Ramos (cell line): ENCODE measurements around the gene PPP2R5C.

Source experiments
- in situ Hi-C: fragments of 300-500 bp; cut with MboI; formaldehyde crosslinking; loops from one replicate; pipeline ENCODE4 v1.14.3; 2022; ENCODE audit warnings: low sequenced_read_pairs; ENCODE audit not compliant: unreplicated experiment

PPP2R5C gene

DNA sequence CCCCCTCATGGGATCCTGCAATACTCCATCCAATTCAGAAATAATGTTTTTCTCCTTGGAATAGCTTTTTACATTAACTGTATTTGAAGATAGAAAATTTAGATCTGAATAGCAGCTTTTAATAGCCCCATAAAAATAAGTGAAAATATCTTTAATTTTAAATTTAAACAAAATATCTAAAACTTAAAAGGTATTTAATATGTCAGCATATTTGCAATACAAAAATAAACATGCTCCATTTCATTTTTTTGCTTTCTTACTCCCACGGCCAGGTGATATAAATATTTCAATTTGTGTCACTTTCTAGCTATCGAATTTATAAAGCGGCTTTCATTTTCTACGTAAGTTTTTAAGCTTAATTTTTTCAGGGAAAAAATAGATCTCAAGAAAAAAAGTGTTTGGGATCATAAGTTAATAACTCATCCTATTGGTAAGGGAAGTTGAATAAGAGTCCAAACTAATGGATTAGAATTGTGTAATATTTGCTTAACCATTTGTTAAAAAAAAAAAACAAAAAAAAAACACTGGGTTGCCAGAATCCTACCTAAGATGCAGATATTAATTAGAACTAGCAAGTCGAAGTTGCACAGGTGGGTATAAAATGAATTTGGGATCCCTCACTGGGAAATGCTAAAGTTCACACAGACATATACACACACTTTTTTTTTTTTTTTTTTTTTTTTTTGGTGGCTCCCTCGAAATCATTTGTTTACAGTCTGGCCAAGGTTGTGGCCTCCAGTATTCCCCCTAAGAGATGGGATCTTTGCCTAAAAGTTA is 47.6 kb downstream of the PPP2R5C start:
- in situ Hi-C loops = no loop called here

DNA sequence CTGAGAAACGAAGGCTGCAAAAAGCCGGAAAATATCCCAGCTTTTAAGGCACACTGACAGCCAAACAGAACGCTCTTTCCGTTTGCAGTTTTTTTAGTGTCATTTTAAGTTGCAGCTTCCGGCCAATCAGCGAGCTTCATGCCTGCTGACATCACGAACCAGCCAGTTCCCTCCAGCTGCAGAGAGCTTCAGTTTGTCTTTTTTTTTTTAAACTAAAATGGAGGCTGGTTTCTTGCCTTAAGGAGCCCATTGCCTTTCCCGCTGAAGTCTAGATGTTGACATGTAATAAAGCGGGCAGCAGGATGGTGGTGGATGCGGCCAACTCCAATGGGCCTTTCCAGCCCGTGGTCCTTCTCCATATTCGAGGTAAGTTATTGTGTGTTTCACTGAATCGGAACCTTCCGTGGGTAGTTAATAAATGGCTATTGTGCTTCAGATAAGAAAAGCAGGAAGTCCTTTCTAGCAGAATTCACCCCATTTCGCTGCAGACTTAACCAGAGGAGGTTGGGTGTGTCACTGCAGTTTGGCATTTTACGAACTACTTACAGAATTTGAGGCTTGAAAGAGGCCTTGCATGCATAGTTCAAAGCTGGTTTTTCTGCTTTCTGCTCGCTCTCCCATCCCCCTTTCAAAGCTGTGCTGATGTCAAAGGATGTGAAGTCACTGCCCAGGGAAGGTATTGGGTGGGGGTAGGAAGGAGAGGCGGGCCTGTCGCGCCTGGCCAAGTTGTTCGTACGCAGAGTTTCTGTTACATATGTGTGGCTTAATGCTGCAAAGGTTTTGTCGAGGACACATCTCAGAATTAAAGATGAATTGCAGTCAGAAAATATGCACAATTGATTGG is 48.4 kb downstream of the PPP2R5C start:
- in situ Hi-C loops = no loop called here

DNA sequence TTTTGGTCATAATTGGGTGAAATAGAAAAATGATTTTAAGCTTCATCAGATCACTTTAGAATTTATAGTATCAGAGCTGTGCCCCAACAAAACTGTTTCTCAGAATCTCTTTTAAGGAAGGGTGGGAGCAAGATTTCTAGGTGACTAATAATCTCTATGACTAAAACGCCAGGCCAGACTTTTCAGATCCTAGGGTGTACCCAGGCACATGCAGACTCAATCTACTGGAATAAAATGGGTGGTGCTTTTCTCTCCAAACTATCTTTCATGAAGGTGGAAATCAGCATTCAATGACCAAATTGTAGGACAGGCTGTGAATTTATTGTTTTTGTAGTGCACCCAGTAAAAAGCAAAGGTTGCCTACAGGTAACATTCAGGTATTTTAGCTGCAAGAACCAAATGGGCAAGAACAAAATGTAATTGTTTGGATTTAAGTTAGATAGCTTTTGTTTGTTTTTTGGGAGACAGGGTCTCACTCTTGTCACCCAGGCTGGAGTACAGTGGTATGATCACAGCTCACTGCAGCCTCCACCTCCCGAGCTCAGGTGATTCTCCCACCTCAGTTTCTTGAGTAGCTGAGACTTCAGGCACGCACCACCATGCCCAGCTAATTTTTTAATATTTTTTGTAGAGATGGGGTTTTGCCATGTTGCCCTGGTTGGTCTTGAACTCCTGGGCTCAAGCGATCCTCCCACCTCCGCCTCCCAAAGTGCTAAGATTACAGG is 49.5 kb downstream of the PPP2R5C start:
- in situ Hi-C loops = no loop called here

DNA sequence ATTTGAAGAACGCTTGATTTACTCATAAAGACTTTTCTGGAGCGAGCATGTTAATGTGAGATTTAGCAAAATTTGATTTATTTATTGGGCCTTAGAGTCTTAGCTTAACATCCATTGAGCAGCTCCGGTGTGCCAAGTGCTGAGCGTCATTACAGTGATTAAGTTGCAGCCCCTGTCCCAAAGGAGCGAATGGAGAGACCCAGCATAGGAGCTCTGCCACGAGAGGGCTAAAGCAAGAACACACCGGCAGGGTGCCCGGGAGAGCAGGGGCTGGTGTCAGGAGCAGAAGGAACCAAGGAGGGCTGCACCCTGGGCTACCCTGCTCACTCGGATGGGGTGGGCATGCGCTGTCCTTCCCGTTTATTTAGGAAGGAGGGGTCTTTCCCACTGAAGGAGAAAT is 50.6 kb downstream of the PPP2R5C start:
- in situ Hi-C loops = no loop called here

DNA sequence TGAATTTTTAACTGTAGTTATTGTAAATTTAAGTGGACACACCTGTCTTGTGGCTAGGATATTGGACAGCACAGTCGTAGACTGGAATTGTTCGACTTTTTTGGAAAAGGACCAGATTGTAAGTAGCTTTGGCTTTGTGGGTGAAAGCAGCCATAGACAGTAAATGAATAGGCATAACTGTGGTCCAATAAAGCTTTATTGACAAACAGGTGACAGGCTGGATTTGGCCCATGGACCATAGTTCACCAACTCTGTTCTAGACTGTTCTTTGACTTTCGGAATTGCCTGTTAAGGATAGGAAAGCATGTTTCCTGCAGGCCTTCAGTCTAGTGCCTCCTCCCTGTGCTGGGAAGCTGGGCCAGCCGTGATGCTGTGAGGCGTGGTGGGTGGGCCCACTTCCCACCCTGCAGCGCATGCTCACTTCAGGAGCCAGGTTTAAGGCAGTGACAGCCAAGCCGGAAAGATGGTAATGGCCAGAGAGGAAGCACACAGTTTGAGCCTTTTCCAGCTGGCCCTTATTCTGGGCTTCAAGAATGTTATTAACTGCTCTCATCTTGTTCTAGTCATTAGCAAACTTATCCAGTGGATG is 51.8 kb downstream of the PPP2R5C start:
- in situ Hi-C loops = no loop called here

DNA sequence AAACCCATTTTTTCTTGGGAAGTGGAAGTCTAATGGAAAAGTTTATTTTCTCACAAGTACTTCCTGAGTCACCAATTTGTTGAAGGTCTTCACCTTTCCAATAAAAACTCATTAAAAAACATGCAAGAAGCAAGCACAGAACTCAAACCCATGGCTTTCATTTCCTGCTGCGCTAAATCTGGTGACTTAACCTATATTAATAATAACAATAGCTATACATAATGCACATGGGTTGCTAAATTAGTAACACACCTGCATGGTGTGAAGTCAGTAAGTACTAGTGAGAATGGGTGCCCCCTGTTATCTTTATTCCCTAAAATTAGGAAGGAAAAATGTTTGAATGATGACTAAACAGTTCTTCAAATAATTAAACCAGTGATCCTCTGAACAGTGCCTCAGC is 52.3 kb downstream of the PPP2R5C start:
- in situ Hi-C loops = no loop called here

DNA sequence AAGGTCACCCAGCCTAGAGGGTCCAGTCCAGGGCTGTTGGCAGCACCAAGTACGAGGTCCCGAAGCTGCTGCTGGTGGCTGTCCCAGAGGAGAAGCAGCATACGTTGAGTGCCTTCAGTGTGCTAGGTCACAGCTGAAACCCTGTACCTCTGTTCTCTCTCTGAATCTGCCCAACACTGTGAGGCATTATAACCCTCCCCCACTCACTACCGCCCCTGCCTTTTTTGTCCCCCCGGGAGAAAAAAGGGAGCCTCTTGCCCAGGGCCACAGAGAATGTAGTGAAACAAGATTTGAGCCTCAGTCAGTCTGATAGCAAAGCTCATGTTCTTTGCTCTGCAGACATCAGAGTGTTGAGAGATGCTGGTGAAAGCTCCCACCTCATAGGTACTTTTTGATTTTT is 53.4 kb downstream of the PPP2R5C start:
- in situ Hi-C loops = no loop called here

DNA sequence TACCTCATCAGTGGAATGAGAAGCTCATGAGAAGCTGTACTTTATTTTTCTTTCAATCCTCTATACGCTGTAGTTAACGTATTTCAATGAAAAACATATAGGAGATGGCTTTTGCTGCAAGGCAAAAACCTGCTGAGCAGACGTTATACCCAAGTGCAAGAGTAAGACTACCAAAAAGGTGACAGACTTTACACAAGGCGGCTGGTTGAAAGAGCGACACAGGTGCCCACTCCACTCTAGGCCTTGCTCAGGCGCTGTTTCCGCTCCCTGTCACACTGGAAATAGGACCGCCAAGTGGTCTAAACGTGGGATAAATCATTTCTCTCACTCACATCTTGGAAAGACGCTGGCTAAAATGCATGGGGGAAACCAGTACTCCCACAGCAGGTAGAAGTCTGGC is 54.5 kb downstream of the PPP2R5C start:
- in situ Hi-C loops = no loop called here

DNA sequence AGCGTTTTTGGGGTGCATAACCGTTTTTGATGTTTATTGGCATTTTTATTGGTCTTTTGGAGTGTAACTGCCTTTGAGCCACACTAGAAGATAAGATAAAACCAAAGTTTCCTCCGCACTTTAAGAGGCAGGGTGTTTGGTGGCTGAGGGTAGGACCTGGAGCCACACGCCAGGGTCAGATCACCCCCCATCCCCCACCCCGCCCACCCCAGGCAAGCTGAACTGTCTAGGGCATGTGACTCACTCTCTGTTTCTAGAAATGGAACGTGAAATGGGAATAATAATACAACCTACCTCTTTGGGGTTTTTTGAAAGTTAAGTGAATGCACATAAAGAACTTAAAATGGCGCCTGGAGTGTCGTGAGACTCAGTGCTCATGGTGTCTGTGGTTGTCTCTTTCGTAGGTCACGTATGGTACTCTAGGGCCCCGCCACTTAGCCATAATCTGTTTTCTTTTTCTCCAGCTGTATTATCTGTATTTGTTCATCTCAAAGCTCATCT is 56.0 kb downstream of the PPP2R5C start:
- in situ Hi-C loops = no loop called here

DNA sequence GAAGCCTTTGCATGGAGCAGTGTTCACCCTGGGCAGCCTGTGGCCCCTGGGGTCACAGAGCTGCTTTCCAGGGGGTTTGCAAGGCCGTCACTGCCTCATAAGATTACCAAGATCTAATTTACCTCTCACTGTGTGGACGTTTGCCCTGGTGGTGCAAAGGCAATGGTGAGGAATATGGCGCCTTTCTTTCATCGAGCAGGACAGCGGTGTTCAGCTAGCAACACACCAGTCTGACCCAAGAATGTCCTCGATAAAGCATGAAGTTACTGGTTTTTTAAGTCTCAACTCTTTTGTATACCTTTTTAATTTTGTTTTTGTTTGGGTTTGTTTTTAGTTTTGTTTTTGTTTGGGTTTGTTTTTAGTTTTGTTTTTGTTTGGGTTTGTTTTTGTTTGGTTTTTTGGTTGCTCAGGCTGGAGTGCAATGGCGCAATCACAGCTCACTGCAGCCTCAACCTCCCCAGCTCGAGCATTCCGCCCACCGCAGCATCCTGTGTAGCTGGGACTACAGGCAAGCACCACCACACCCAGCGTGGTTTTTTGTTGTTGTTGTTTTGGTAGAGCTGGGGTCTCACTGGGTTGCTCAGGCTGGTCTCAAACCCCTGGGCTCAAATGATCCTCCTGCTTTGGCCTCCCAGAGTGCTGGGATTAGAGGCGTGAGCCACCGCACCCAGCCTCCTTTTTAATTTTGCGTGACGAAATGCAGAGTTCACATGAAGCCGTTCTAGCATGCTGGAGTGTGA is 57.9 kb downstream of the PPP2R5C start:
- in situ Hi-C loops = no loop called here

DNA sequence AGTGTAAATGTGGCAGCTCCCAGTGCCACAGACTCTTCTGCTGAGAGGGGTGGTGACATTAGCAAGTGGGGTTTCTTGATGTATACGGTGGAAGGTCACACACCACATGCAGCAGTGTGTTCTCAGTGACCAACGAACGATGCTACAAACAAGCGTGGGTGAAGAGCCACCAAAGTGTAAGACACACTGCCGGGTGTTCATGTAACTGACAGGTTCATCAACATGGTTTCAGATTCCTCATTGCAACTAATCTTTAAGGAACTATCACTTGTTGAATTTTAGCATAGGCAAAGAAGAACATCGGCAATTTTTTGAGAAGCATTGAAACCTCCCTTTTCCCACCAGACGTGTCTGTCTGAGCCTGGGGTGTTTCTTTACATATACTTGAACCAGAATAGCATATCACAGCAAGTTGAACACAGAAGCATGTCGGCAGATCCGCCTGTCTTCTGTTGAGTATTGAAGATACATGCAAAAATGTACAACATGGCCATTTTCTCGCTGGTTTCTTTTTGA is 58.8 kb downstream of the PPP2R5C start:
- in situ Hi-C loops = no loop called here

DNA sequence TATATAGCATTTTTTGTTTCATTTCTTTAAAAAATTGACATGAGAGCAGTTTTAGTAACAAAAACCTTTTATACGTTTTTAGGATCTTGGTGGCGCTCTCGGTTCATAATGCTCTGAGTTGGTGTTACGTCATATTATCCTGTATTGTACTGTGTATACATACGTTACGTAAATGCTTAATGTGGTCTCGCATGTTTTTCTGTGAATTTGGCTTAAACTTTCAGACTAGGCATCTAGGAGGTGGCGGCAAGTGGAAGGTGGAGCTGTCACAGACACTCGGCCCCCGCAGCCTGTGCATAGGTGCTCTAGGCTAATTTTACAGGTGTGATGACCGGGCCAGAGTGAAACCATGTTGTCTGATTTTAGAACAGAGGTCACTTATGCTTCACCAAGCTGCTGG is 60.0 kb downstream of the PPP2R5C start:
- in situ Hi-C loops = no loop called here

DNA sequence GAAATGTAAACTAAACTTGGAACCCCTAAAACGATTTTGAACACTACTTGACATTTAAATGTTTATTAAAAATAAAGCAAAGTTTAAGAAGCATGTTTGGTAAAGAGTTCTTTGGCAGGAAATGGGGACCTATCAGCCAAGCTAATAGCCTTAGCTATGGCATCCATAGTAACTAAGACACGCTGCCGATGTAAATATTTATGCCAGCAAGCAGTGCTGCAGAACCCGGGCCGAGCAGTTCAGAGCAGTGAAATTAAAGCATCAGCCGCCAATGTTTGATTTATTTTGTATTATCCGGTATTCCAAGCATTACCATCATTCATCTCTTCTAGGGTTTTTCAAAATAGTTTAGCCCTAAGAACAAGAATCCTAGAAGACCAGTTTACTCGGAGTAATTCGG is 61.6 kb downstream of the PPP2R5C start:
- in situ Hi-C loops = no loop called here

DNA sequence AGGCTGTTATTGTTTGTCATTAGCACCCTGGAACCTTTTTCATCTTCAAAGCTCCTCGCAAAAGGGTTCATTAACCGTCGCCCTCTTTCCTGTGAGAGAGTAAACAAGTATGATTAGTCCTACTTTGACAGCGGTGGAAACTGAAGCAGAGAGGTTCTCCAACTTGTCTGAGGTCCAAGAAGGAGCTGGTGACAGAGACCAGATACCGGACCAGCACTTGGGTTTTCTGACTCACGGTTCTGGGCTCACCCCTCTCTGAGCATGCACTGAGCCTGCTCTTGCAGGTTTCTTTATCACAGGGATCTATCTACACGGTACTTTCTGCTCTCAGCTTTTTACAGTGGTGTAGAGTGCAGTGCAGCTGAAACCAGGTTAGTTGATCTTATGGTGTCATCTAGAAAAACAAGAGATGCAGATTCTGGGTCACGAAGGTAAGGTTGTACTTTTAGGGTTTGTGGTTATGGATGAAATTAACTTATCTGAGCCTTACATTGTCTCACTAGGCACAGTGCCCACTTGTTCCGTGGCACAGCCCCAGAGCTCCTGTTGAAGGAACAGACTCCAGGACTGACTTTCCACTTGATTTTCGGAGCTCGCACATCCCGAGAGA is 62.1 kb downstream of the PPP2R5C start:
- in situ Hi-C loops = no loop called here

DNA sequence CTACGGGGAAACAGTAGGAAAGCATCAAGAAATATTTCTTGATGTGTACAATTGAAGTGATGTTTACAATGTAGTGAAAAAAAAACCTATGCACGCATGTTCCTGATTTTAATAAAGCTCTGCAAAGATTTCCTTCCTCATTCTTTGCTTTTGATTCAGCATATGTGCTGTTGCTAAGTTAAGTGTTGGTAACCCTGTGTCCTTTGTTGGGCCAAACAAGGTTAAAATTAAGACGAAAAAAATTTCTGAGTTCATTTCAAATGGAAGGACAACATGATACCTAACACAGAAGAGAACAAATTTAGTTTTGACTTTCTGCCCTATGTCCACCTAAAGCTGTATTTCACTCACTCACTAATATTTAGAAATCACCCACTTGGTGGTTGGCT is 62.8 kb downstream of the PPP2R5C start:
- in situ Hi-C loops = no loop called here

DNA sequence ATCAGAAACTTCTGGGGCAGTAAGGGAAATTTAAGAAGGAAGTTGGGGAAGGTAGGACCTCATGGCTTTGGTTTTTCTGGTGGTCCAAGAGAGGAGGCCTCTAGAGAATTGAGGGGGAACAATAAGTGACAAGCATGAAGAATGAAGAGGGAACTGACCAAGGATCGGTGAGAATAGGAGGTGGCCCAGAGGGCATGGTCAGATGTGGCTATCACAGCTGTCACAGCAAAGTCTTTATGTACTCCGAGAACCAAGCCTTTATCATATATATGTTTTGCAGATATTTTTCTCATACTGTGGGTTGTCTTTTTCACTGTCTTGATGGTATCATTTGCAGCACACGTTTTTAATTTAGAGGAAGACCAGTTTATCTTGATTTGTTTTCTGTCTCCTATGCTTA is 64.3 kb downstream of the PPP2R5C start:
- in situ Hi-C loops = no loop called here

DNA sequence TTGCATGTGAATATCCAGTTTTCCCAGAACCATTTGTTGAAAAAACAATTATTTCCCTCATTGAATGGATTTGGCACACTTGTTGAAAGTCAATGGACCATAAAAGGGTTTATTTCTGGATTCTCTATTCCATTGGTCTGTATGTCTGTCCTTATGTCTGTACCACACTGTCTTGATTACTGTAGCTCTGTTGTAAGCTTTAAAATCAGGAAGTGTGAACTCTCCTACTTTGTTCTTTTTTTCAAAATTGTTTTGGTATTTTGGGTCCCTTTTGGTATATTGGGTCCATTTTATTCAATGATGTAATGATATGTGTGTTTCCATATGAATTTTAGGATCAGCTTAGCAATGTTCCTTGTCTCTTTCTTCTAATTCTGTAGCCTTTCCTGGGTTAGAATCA is 64.8 kb downstream of the PPP2R5C start:
- in situ Hi-C loops = no loop called here

DNA sequence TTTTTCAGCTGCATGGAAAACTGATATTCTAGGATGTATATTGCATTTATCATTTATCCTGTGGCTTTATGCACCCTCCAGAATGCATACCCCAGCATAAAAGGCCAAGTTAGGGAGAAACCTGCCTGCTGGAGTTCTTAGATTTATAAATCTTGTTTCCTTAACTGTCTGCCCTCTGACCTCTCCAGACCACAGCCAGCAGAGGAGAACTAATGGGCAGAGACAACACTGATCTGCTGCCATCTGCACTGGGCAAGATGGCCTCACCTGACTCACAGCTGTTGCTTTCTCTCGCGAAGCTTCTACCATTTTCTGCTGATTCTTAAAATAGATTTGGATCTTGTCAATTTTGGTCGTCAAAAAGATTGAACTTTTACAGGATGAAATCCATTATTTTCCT is 65.8 kb downstream of the PPP2R5C start:
- in situ Hi-C loops = no loop called here

DNA sequence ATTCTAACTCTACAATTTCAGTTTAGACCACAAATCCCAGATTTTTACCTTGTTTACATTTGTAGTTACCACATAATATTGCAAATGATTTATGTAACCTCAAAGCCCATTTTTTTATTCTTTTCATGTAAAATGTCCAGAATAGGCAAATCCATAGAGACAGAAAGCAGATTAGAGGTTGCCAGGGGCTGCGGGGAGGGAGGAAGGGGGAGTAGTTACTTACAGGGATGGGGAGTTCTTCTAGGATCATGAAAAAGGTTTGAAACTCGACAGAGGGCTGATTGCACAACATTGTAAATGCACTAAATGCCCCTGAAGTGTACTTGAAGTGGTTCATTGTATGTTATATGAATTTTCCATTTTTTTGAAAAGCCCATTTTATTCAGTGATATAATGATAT is 66.5 kb downstream of the PPP2R5C start:
- in situ Hi-C loops = no loop called here
